ENCODE results near the gene AXL. TPM values are rescaled to one million over a fixed set of nuclear protein-coding genes. Genes with fewer than 3 reads are reported as not detected.

Gene AXL
- total and polyA plus RNA-seq, 9 of the 15 experiments (the other 6 are each of a cell fraction or from before 2014, with no cell fraction given) = 0.80 to 6.6 (median 1.6) TPM

DNA sequence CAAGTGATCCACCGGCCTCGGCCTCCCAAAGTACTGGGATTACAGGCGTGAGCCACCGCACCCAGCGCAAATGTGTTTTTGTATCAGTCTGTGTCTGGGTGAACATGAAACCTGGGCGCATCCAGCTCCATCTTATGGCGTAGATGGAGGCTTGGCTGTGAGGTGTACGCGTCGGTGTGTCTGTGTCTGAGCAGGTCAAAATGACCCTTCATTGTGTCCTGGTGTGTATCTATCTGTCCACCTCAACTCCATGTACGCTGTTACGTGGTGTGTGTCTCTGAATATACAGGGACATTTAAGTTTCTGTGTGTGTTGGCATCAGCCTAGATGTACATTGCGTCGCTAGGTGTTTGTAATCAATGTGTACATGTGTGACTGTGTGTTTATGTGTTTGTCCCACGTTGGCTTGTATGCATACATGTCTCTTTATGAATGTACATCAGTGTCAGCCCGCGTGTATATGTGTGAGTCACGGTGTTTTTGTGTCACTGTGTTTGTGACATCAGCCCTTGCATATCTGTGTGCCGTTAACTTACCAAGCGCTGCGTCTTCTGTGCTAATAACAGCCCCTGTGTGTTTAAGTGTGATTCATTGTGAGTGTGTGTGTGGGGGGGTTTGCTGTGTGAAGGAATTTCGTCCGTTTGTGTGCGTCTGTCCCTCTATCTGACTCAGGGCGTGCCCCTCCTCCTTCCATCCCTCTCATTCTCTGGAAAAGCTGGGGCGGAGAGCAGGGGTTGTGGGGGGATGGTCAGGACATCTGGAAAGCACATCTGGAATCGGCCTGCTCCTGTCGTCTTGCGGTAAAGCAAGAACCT lies 6.4 kb downstream of the AXL start (continued):
- TF ChIP-seq NR1H2 (CRISPR knock-in tag; IDR thresholded peaks at IDR 0.05) (no peak), PHB (CRISPR knock-in tag; IDR thresholded peaks at IDR 0.05) (no peak), ZNF695 (CRISPR knock-in tag; IDR thresholded peaks at IDR 0.05) (no peak), ESRRA (IDR thresholded peaks at IDR 0.05; ENCODE audit: borderline replicate concordance, low read depth) (no peak), HEY1 (CRISPR knock-in tag; IDR thresholded peaks at IDR 0.05; ENCODE audit: borderline replicate concordance) (no peak), FOXP1 (CRISPR knock-in tag; IDR thresholded peaks at IDR 0.05) (peak; percentile 65; the same call in 1 of the 2 replicates), ZNF445 (CRISPR knock-in tag; IDR thresholded peaks at IDR 0.05; ENCODE audit: low read depth) (no peak), PHF21A (IDR thresholded peaks at IDR 0.05; ENCODE audit: borderline replicate concordance, low read depth) (no peak), CBFA2T2 (conservative IDR thresholded peaks at IDR 0.05) (peak; percentile 59), SOX6 (IDR thresholded peaks at IDR 0.05) (no peak), ZNF263 (CRISPR knock-in tag; IDR thresholded peaks at IDR 0.05; ENCODE audit: borderline replicate concordance) (0 out of 2 replicates have a peak, but pooled peaks have one; percentile 57), FOS (IDR thresholded peaks at IDR 0.05; ENCODE audit: extremely low read depth, insufficient read length) (peak; percentile 31), PYGO2 (tag; IDR thresholded peaks at IDR 0.05) (no peak)
- TF ChIP-seq, protein P1, sequence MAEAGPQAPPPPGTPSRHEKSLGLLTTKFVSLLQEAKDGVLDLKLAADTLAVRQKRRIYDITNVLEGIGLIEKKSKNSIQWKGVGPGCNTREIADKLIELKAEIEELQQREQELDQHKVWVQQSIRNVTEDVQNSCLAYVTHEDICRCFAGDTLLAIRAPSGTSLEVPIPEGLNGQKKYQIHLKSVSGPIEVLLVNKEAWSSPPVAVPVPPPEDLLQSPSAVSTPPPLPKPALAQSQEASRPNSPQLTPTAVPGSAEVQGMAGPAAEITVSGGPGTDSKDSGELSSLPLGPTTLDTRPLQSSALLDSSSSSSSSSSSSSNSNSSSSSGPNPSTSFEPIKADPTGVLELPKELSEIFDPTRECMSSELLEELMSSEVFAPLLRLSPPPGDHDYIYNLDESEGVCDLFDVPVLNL (CRISPR knock-in tag; IDR thresholded peaks at IDR 0.05; ENCODE audit: low read depth) = no peak
- TF ChIP-seq, protein P2, sequence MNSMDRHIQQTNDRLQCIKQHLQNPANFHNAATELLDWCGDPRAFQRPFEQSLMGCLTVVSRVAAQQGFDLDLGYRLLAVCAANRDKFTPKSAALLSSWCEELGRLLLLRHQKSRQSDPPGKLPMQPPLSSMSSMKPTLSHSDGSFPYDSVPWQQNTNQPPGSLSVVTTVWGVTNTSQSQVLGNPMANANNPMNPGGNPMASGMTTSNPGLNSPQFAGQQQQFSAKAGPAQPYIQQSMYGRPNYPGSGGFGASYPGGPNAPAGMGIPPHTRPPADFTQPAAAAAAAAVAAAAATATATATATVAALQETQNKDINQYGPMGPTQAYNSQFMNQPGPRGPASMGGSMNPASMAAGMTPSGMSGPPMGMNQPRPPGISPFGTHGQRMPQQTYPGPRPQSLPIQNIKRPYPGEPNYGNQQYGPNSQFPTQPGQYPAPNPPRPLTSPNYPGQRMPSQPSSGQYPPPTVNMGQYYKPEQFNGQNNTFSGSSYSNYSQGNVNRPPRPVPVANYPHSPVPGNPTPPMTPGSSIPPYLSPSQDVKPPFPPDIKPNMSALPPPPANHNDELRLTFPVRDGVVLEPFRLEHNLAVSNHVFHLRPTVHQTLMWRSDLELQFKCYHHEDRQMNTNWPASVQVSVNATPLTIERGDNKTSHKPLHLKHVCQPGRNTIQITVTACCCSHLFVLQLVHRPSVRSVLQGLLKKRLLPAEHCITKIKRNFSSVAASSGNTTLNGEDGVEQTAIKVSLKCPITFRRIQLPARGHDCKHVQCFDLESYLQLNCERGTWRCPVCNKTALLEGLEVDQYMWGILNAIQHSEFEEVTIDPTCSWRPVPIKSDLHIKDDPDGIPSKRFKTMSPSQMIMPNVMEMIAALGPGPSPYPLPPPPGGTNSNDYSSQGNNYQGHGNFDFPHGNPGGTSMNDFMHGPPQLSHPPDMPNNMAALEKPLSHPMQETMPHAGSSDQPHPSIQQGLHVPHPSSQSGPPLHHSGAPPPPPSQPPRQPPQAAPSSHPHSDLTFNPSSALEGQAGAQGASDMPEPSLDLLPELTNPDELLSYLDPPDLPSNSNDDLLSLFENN (IDR thresholded peaks at IDR 0.05; ENCODE audit: low read depth in 2 of 2, low read length in 2 of 2) = 0 out of 4 replicates have a peak, but pooled peaks of 1 of the 2 experiments have one; percentile 15
- TF ChIP-seq, protein P3, sequence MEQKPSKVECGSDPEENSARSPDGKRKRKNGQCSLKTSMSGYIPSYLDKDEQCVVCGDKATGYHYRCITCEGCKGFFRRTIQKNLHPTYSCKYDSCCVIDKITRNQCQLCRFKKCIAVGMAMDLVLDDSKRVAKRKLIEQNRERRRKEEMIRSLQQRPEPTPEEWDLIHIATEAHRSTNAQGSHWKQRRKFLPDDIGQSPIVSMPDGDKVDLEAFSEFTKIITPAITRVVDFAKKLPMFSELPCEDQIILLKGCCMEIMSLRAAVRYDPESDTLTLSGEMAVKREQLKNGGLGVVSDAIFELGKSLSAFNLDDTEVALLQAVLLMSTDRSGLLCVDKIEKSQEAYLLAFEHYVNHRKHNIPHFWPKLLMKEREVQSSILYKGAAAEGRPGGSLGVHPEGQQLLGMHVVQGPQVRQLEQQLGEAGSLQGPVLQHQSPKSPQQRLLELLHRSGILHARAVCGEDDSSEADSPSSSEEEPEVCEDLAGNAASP (IDR thresholded peaks at IDR 0.05) = no peak
